C4-2B (cell line): Measurements from ENCODE around the gene SYNJ2.

Source experiments
- H3K27ac ChIP-seq: fragments of 450-650 bp; 2 replicates; pipeline ENCODE4 v1.5.1; 2017
- ZFX ChIP-seq: fragments of 450-650 bp; IDR thresholded peaks from 2 replicates; pipeline ENCODE4 v1.6.1; 2017
- TF ChIP-seq, protein P1 (sequence below): fragments of 450-650 bp; conservative IDR thresholded peaks from 2 replicates; pipeline ENCODE4 v1.5.1; 2017; ENCODE audit warnings: mild to moderate bottlenecking

SYNJ2 gene

DNA sequence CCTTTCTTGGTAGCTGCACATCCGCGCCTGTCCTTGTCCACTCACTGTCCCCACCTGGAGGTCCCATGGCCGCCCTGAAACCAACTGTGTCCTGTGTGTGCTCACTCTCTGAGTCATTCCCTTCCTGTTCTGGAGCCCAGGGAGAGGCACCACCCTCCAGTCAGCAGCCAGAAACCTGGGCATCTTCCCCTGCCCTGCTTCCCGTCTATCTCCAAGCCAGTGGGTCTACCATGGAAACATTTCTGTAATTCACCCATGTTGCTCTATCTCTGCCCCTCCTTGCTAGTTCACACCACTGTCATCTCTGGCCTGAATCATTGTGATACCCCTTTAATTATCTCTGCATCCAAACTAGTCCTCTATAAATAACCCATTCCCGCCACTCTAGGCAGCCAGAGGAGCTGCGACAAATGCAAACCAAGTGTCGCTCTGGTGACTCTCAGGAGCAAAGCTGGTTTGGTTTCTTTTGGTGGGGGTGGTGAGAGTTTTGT is 28.8 kb upstream of the SYNJ2 start:
- TF ChIP-seq ZFX: no peak
- H3K27ac ChIP-seq: no peak overlapping the region

DNA sequence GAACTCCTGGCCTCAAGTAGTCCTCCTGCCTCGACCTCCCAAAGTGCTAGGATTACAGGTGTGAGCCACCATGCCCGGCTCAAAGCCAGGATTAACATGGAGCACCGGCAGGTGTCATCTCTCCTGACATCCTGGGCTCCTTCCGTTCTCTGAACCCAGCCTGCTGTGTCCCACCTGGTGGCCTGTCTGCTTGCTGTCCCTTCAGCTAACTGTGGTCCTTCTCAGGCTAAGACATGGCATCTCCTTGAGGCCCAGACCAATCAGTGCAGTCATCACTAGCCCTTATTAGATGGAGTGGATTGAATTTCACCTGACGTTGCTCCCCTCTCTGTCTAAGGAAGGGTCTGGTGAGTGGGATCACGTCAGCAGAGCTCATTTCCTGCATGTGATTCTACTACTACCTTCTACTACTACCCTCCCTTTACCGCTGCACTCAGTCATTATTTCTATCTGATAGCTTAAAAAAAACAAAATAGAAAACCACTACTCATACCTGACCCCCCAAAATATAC is 28.0 kb upstream of the SYNJ2 start:
- H3K27ac ChIP-seq: no peak overlapping the region
- TF ChIP-seq ZFX: no peak
- TF ChIP-seq, protein P1, sequence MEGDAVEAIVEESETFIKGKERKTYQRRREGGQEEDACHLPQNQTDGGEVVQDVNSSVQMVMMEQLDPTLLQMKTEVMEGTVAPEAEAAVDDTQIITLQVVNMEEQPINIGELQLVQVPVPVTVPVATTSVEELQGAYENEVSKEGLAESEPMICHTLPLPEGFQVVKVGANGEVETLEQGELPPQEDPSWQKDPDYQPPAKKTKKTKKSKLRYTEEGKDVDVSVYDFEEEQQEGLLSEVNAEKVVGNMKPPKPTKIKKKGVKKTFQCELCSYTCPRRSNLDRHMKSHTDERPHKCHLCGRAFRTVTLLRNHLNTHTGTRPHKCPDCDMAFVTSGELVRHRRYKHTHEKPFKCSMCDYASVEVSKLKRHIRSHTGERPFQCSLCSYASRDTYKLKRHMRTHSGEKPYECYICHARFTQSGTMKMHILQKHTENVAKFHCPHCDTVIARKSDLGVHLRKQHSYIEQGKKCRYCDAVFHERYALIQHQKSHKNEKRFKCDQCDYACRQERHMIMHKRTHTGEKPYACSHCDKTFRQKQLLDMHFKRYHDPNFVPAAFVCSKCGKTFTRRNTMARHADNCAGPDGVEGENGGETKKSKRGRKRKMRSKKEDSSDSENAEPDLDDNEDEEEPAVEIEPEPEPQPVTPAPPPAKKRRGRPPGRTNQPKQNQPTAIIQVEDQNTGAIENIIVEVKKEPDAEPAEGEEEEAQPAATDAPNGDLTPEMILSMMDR: no peak

DNA sequence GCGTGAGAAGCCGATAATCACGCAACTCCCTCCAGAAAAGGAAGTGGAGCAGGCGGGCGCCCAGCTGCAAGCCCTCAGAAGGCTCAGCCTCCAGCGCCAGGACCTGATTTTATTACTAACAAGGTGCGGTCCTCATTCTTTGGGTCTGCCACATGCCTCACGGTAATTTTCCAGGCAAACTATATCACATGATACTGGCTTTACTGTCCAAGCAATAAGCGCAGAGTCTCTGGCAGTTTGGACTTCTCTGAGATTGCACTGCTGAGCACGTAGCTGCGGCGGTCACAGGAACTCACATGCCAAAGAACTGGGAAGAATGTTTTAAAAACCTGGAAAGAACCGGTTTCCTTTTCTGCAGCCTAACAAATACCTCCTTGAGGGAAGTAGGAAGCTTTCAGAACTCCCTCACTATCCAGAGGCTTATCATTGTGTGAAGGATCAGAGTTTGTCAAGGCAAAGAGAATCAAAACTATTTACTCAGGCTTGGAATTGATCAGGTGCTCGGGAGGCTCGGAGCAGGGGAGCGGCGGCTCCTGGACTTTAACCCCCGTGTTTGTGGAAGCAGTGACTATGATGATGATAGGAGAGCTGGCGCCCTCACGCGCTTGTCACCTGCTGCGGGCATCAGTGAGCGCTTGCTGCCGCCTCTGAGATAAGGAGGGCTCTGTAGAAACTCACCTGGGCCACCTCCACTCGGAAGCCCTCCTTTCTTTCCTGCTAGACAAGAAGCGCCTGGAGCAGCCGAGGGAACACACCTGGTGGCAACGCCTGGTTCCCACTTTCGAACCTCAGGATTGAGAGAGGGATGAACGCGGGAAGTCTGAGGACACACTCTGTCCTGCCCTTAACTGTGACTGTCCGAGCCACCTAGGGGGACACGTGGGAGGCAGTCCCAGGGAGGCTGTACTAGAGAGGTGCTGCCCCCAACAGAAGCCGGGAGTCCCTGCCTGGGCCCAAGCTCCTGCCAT is 27.2 kb upstream of the SYNJ2 start:
- no peak overlapping the region for H3K27ac ChIP-seq
- TF ChIP-seq, protein P1: no peak
- TF ChIP-seq ZFX: no peak

DNA sequence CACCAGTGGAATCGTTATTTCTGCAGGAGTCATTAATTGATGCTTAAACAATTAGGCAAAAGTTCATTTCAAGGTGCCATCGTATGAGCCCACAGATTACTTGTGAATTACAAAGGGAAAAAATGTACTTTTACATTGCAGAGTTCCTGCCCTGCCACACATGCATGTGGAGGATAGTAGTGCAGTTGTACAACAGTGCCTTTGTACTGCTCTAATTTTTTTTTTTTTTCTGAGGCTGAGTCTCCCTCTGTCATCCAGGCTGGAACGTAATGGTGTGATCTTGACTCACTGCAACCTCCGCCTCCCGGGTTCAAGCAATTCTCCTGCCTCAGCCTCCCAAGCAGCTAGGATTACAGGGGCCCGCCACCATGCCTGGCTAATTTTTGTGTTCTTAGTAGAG is 26.0 kb upstream of the SYNJ2 start:
- no peak for TF ChIP-seq ZFX
- TF ChIP-seq, protein P1: no peak
- H3K27ac ChIP-seq: no peak overlapping the region

DNA sequence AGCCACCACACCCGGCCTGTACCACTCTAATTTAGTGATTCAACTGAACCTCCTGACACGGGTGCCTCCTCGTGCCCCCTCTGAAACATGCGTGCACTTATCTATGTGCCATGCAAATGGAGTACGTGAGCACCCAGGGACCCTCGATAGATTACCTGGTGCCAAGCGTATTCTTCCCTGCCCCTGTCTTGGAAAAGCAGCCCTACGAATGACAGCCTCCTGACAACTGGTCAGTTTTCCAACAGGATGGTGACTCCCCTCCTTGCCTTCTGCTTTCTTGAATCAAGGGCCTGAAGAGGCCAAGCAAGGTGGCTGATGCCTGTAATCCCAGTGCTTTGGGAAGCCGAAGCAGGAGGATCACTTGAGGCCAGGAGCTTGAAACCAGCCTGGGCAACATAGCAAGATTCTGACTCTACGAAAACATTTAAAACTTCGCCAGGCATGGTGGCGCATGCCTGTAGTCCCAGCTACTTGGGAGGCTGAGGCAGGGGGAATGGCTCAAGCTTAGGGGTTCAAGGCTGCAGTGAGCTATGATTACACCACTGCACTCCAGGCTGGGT is 25.4 kb upstream of the SYNJ2 start:
- H3K27ac ChIP-seq: no peak overlapping the region
- no peak for TF ChIP-seq ZFX
- TF ChIP-seq, protein P1: no peak

DNA sequence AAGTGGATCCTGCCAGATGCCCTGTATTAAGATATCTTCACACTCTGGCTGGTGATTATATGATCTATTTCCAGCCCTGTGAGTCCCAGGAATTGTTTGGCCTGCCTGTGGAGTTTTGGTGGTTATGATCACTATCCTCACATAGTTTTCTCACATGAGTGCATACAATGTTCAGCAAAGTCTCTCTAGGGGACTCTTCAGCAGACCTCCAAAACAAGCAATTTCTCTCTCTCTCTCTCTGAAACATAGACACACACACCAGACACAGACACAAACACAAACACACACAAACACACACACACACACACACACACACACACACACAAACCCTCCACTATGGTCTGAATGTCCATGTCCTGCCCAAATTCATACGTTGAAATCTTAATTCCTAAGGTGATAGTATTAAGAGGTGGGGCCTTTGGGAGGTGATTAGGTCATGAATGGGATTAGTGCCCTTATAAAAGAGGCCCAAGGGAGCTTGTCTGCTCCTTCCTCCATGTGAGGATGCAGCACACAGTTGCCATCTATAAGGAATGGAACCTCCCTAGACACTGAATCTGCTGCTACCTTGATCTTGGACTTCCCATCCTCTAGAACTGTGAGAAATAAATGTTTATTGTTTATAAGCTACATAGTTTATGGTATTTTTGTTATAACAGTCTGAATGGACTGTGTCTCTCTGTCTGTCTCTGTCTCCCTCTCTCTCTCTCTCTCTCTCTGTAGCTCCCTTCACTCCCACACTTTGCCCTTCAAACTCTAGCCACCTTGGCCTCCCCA is 22.0 kb upstream of the SYNJ2 start:
- no peak overlapping the region for H3K27ac ChIP-seq
- TF ChIP-seq ZFX: no peak
- TF ChIP-seq, protein P1: no peak

DNA sequence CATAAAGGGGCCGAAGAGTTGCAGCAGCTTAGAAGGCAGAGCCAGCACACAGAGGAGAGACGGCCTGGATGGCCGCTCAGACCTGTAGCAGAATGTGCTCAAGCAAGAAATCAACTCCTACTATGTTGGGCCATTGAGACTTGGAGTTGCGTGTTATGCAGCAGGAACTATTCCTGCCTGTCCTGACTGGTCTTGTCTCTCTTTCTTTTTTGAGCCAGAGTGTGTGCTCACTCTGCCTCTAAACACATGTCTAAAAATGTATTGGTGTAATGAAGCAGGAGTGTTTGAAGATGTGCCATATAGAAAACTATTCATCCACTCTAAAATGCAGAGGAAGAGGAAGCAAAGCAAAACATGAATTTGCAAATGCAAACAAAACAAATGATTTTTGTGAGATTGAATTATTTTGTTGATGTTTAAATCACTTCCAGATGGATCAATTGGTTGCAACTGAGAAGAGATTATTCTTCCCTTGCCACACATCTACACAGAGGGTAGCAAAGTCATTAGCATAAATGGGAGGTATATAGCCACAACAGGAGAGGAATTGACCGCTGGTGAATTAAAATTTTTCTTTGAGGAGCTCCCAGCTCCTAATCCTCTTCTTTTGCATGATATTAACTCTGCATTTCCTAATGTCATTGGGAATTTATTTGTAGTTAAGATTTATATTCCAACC is 20.4 kb upstream of the SYNJ2 start:
- TF ChIP-seq, protein P1: no peak
- no peak for TF ChIP-seq ZFX
- H3K27ac ChIP-seq: no peak overlapping the region
